Stimulated activated CD8-positive, alpha-beta memory T cell treated with anti-CD3 and anti-CD28 coated beads, Interleukin-4, amount 100 ng/mL, for 48 hours (primary cell): ENCODE data around the gene EIF3CL.
"Not testable (repeated sequence)": the region's sequence is repeated elsewhere in the genome, so short reads cannot be mapped to it uniquely, and the experiment has no call there.

Source experiments
- DNase-seq: peaks from one replicate; pipeline ENCODE4 v3.0.0-alpha.2; 2020

The EIF3CL gene

DNA sequence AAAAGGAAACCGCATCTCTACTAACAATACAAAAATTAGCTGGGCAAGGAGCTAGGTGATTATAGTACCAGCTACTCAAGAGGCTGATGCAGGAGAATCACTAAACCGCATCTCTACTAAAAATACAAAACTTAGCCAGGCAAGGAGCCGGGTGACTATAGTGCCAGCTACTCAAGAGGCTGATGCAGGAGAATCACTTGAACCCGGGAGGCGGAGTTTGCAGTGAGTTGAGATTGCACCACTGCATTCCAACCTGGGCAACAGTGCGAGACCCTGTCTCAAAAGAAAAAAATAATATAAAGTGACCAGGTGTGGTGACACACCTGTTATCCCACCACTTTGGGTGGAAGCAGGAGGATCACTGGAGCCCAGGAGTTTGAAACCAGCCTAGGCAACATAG is 65.4 kb downstream of the EIF3CL start:
- not testable (repeated sequence) for DNase-seq

DNA sequence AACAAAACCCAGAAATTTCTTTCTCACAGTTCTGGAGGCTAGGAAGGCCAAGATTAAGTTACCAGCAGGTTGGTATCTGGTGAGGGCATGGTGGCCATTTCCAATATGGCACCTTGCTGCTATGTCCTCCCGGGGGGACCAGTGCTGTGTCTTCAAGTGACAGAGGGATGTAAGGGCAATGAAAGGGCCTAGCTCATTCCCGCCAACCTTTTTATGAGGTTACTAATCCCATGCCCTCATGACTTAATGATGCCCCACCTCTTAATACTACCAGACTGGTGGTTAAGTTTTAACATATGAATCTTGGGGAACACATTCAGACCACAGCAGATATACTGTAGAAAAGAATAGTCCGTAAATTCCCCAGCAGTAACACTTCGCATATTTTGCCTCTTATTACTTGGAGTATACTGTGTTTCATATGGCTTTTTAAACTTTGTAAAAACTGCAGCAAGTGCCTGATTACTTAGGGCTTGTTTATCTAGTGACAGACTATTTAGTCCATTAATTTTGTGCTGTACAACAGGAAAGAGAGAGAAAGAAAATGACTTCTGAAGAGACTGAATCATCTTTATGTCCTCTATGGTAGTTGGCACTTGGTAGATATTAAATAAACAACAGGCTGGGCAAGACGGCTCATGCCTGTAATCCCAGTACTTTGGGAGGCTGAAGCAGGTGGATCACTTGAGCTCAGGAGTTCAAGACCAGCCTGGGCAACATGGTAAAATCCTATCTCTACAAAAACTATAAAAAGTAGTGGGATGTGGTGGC is 66.5 kb downstream of the EIF3CL start:
- not testable (repeated sequence) for DNase-seq

DNA sequence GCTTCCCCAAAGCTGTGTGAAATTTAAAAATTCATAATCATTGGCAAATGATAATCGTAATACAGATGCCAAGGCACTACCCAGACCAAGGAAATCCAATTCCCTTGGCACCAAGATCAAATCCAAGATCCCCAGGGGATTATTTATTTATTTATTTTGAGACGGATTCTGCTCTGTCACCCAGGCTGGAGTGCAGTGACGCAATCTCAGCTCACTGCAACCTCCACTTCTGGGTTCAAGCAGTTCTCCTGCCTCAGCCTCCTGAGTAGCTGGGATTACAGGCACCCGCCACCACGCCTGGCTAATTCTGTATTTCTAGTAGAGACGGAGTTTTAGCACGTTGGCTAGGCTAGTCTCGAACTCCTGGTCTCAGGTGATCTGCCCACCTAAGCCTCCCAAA is 68.0 kb downstream of the EIF3CL start:
- DNase-seq: not testable (repeated sequence)

DNA sequence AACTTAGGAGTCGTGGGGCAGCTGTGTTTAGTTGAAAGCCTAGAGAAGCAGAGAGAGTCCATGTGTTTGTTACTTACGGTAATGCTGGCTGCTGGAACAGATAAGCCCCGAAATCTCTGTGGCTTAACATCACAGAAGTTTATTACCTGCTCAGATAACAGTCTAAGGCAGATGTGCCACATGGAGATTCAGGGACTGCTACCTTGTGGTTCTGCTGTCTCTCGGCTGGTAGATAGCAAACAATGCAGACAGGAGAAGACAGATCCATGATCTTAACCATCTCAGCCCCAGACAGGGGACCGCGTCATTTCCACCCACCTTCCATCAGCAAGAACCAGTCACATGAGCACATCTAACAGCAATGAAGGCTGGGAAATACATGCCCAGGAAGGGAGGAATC is 71.0 kb downstream of the EIF3CL start:
- DNase-seq: not testable (repeated sequence)

DNA sequence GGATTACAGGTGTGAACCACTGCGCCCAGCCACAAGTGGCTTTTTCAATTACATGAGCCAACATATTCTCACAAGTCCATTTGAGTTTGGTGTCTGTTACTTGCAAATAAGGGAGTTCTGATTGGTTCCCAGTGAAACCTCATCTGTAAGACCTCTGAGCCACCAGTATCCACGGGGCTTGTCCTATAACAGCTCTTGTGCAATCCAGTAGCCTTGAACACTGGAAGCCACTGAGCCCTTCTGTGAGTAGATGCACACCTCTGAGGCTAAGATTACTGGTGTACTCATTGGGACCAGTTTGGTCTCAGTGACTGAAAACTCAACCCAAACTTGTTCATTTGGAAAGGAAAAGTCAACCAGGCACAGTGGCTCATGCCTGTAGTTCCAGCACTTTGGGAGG is 72.7 kb downstream of the EIF3CL start:
- DNase-seq: not testable (repeated sequence)

DNA sequence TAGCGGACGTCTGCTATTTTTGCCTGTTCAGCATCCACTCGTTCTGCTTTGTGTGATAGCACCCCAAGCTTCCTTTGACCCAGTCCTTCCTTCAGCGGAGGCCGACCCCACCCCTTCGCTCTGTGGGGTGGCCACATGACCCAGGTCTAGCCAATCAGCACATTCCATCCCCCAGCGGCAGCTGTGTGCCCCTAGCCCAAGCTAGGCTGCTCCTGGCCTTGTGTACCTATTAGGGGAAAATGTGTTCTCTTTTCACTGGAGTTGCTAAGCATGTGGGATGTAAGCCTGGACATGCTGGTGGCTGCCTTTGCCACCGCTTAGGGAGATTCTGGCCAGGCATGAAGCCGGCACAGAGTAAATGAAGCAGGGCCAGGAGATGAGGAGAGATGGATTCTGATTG is 73.4 kb downstream of the EIF3CL start:
- not testable (repeated sequence) for DNase-seq
